Choroid plexus epithelial cell (primary cell): Measurements from ENCODE around the gene OXTR.

Experiments used
- DNase-seq: peaks from one replicate; pipeline ENCODE4 v3.0.0-alpha.2; 2010; ENCODE audit warnings: low read depth
- H3K4me3 ChIP-seq: 2 replicates; pipeline ENCODE4 v1.5.1; 2011; ENCODE audit warnings: low read depth, mild to moderate bottlenecking, control low read depth, low read length, moderate library complexity
- CTCF ChIP-seq: conservative IDR thresholded peaks from 2 replicates; pipeline ENCODE4 v1.5.1; 2011; ENCODE audit warnings: low read depth, mild to moderate bottlenecking, control low read depth, inconsistent platforms, low read length, moderate library complexity

The OXTR gene

GRCh38 chr3:8761866-8762265 lies 7.5 kb downstream of the OXTR start:
- H3K4me3 ChIP-seq = no peak overlapping the region
- no peak for TF ChIP-seq CTCF
- no peak for DNase-seq

- H3K4me3 ChIP-seq = no peak overlapping the region
- DNase-seq = no peak
- no peak for TF ChIP-seq CTCF
Measured at GRCh38 chr3:8760506-8760905, 8.9 kb downstream of the OXTR start.

- no peak for DNase-seq
- H3K4me3 ChIP-seq = no peak overlapping the region
- no peak for TF ChIP-seq CTCF
Measured at GRCh38 chr3:8760091-8760490, 9.3 kb downstream of the OXTR start.

GRCh38 chr3:8759038-8759707 lies 10.2 kb downstream of the OXTR start:
- TF ChIP-seq CTCF = no peak
- DNase-seq = no peak
- H3K4me3 ChIP-seq = no peak overlapping the region

GRCh38 chr3:8757551-8758518 lies 11.6 kb downstream of the OXTR start:
- H3K4me3 ChIP-seq = no peak overlapping the region
- no peak for TF ChIP-seq CTCF
- peak; percentile 39 for DNase-seq

- peak; percentile 24 for DNase-seq
- H3K4me3 ChIP-seq = no peak overlapping the region
- no peak for TF ChIP-seq CTCF
Measured at GRCh38 chr3:8756671-8757070, 12.7 kb downstream of the OXTR start.
